Rectal smooth muscle tissue (tissue), 1 donor: Measurements from ENCODE around the gene SHISAL2A.

ENCODE experiments used
- H3K27ac ChIP-seq: one replicate; pipeline ENCODE4 v1.7.0; 2013; ENCODE audit warnings: low read depth, low read length, inconsistent platforms
- H3K27me3 ChIP-seq: one replicate; pipeline ENCODE4 v1.7.0; 2013; ENCODE audit warnings: low read length; ENCODE audit not compliant: control insufficient read depth, insufficient read depth
- H3K36me3 ChIP-seq: one replicate; pipeline ENCODE4 v1.7.0; 2013; ENCODE audit warnings: low read length; ENCODE audit not compliant: control insufficient read depth, insufficient read depth
- H3K4me1 ChIP-seq: one replicate; pipeline ENCODE4 v1.7.0; 2013; ENCODE audit warnings: low read length; ENCODE audit not compliant: control insufficient read depth, insufficient read depth
- H3K4me3 ChIP-seq: one replicate; pipeline ENCODE4 v1.7.0; 2013; ENCODE audit warnings: low read length
- H3K9ac ChIP-seq: one replicate; pipeline ENCODE4 v1.7.0; 2013; ENCODE audit warnings: low read length

The SHISAL2A gene

GRCh38 chr1:52653207-52653849 lies 20.4 kb downstream of the SHISAL2A start:
- H3K27me3 ChIP-seq: no peaks in the 10 kb centered on the region
- no peak overlapping the region for H3K4me3 ChIP-seq
- no peaks in the 10 kb centered on the region for H3K36me3 ChIP-seq
- H3K4me1 ChIP-seq: no peaks in the 10 kb centered on the region
- H3K27ac ChIP-seq: no peak overlapping the region
- H3K9ac ChIP-seq: no peak overlapping the region

- no peak overlapping the region for H3K27ac ChIP-seq
- H3K36me3 ChIP-seq: no peaks in the 10 kb centered on the region
- H3K4me3 ChIP-seq: no peak overlapping the region
- H3K27me3 ChIP-seq: no peaks in the 10 kb centered on the region
- no peaks in the 10 kb centered on the region for H3K4me1 ChIP-seq
- H3K9ac ChIP-seq: no peak overlapping the region
These were observed 21.1 kb downstream of the SHISAL2A start for GRCh38 chr1:52654063-52654462.

GRCh38 chr1:52657702-52658101 lies 24.7 kb downstream of the SHISAL2A start:
- Histone ChIP-seq H3K27me3 (no peaks in the 10 kb centered on the region), H3K4me3 (no peak overlapping the region), H3K27ac (no peak overlapping the region), H3K36me3 (no peaks in the 10 kb centered on the region), H3K9ac (no peak overlapping the region), H3K4me1 (no peaks in the 10 kb centered on the region)

GRCh38 chr1:52658795-52659194 lies 25.8 kb downstream of the SHISAL2A start:
- no peaks in the 10 kb centered on the region for H3K36me3 ChIP-seq
- H3K27ac ChIP-seq: no peak overlapping the region
- H3K4me1 ChIP-seq: no peaks in the 10 kb centered on the region
- H3K9ac ChIP-seq: no peak overlapping the region
- H3K27me3 ChIP-seq: no peaks in the 10 kb centered on the region
- H3K4me3 ChIP-seq: no peak overlapping the region

- H3K4me1 ChIP-seq: no peaks in the 10 kb centered on the region
- no peak overlapping the region for H3K4me3 ChIP-seq
- H3K9ac ChIP-seq: no peak overlapping the region
- no peaks in the 10 kb centered on the region for H3K36me3 ChIP-seq
- no peaks in the 10 kb centered on the region for H3K27me3 ChIP-seq
- no peak overlapping the region for H3K27ac ChIP-seq
These were observed 26.4 kb downstream of the SHISAL2A start for GRCh38 chr1:52659356-52659755.

GRCh38 chr1:52659851-52660596 lies 27.1 kb downstream of the SHISAL2A start:
- Histone ChIP-seq H3K4me1 (no peaks in the 10 kb centered on the region), H3K27me3 (no peaks in the 10 kb centered on the region), H3K36me3 (no peaks in the 10 kb centered on the region), H3K9ac (no peak overlapping the region), H3K4me3 (no peak overlapping the region), H3K27ac (no peak overlapping the region)

GRCh38 chr1:52660807-52661206 lies 27.8 kb downstream of the SHISAL2A start:
- Histone ChIP-seq H3K36me3 (no peaks in the 10 kb centered on the region), H3K4me1 (no peaks in the 10 kb centered on the region), H3K4me3 (no peak overlapping the region), H3K9ac (no peak overlapping the region), H3K27me3 (no peaks in the 10 kb centered on the region), H3K27ac (no peak overlapping the region)

GRCh38 chr1:52662645-52663313 lies 29.8 kb downstream of the SHISAL2A start:
- Histone ChIP-seq H3K27ac (no peak overlapping the region), H3K36me3 (no peaks in the 10 kb centered on the region), H3K27me3 (no peaks in the 10 kb centered on the region), H3K4me1 (no peaks in the 10 kb centered on the region), H3K9ac (no peak overlapping the region), H3K4me3 (no peak overlapping the region)

- H3K36me3 ChIP-seq: no peaks in the 10 kb centered on the region
- H3K4me1 ChIP-seq: no peaks in the 10 kb centered on the region
These were observed 30.7 kb downstream of the SHISAL2A start for GRCh38 chr1:52663716-52664115.

GRCh38 chr1:52665006-52665941 lies 32.3 kb downstream of the SHISAL2A start:
- Histone ChIP-seq H3K36me3 (no peaks in the 10 kb centered on the region), H3K9ac (no peak overlapping the region), H3K4me3 (no peak overlapping the region), H3K27me3 (no peaks in the 10 kb centered on the region), H3K4me1 (no peaks in the 10 kb centered on the region), H3K27ac (no peak overlapping the region)

More at GRCh38 chr1:52663716-52664115, 30.7 kb downstream of the SHISAL2A start:
- Histone ChIP-seq H3K4me3 (no peak overlapping the region), H3K27me3 (no peaks in the 10 kb centered on the region), H3K9ac (no peak overlapping the region), H3K27ac (no peak overlapping the region)

GRCh38 chr1:52667290-52667689 lies 34.3 kb downstream of the SHISAL2A start:
- no peak overlapping the region for H3K27ac ChIP-seq
- H3K9ac ChIP-seq: no peak overlapping the region
- no peaks in the 10 kb centered on the region for H3K36me3 ChIP-seq
- no peaks in the 10 kb centered on the region for H3K27me3 ChIP-seq
- no peaks in the 10 kb centered on the region for H3K4me1 ChIP-seq
- H3K4me3 ChIP-seq: no peak overlapping the region

- H3K36me3 ChIP-seq: no peaks in the 10 kb centered on the region
- no peak overlapping the region for H3K27ac ChIP-seq
- H3K4me1 ChIP-seq: no peaks in the 10 kb centered on the region
- H3K4me3 ChIP-seq: no peak overlapping the region
- no peaks in the 10 kb centered on the region for H3K27me3 ChIP-seq
- no peak overlapping the region for H3K9ac ChIP-seq
These were observed 35.0 kb downstream of the SHISAL2A start for GRCh38 chr1:52667984-52668383.
